Ovary (tissue), 9 donors: ENCODE measurements around the gene TERT. TPM values are rescaled to one million over a fixed set of nuclear protein-coding genes. Genes with fewer than 3 reads are reported as not detected.

Experiments
- DNase-seq, 5 donors: peaks; one replicate each; pipeline ENCODE4 v3.0.0-alpha.2; 2019 to 2020
- H3K27ac ChIP-seq, 2 donors: fragments of 200-600 bp; one replicate each; pipeline versions ENCODE4 v1.5.1 to v1.8.0; 2019 to 2022
- H3K27me3 ChIP-seq: fragments of 200-600 bp; one replicate; pipeline ENCODE4 v1.8.0; 2022
- H3K36me3 ChIP-seq: fragments of 200-600 bp; sonication (generic); one replicate; pipeline ENCODE4 v1.5.1; 2019
- H3K4me1 ChIP-seq: one replicate; pipeline ENCODE4 v1.8.1; 2013; ENCODE audit warnings: mild to moderate bottlenecking, moderate library complexity; ENCODE audit not compliant: insufficient read depth
- H3K4me3 ChIP-seq: fragments of 200-600 bp; sonication (generic); one replicate; pipeline ENCODE4 v1.5.1; 2017
- H3K9me3 ChIP-seq, 2 donors: fragments of 200-600 bp in 1 of 2; sonication (generic) in 1 of 2; one replicate each; pipeline versions ENCODE4 v1.5.1 to v1.8.1; 2013 to 2019; ENCODE audit warnings: mild to moderate bottlenecking in 1 of 2, moderate library complexity in 1 of 2
- CTCF ChIP-seq, 3 donors: fragments of 450-650 bp in 2 of 3; fragments of 200-600 bp in 1 of 3; IDR thresholded peaks; one replicate each; pipeline versions ENCODE4 v1.5.1 to v1.8.0; 2016 to 2022; ENCODE audit warnings: antibody characterized with exemption in 3 of 3, mild to moderate bottlenecking in 1 of 3
- EP300 ChIP-seq: sonication (generic); formaldehyde crosslinking; IDR thresholded peaks from one replicate; pipeline ENCODE4 v1.6.1; 2017; ENCODE audit warnings: antibody characterized with exemption
- POLR2A ChIP-seq: fragments of 450-650 bp; IDR thresholded peaks from one replicate; pipeline ENCODE4 v1.6.1; 2017; ENCODE audit warnings: antibody characterized with exemption, mild to moderate bottlenecking, moderate library complexity
- WGBS, 3 donors: extraction: QIAGEN DNeasy Blood & Tissue Kit in 1 of 3; methylation state at CpG; one replicate each; pipeline versions ENCODE4 v1.1.5 to v1.1.7; 2013 to 2017; 5-methylcytosine and 5-hydroxymethylcytosine counted together
- intact Hi-C, 4 donors: fragments of 100-400 bp; cut with DNase I; formaldehyde crosslinking; loops; one replicate each; pipeline versions ENCODE4 v1.11.0 to v1.15.1; 2022 to 2023
- polyA plus RNA-seq, 2 donors: library from polyadenylated mRNA; stranded (reverse); fragments of 200-250 nt in 1 of 2; fragments of 350-450 nt in 1 of 2; fragmentation: Illumina TruSeq in 1 of 2; extraction: RNeasy Lipid Tissue Mini Kit (QIAGEN cat#74804) in 1 of 2; gene quantifications; one replicate each; pipeline ENCODE4 v1.2.3, GENCODE V29; 2013 to 2014
- total RNA-seq, 7 donors: library from RNA; depleted of rRNA in 2 of 7; stranded (reverse); fragments of >200 nt in 2 of 7; fragmentation: NEBNext Ultra II Directional in 3 of 7; extraction: Animal tissue kit (Norgen Biotek cat#: 25700) in 3 of 7; gene quantifications; one replicate each; pipeline versions ENCODE4 v1.1.0 to v1.2.4, GENCODE V29; 2016 to 2023
- donor health status: DM: no; HTN: no; CAD: no; lungs with moderate emphysema.
- donor health status: DM: no; HTN: no; CAD: no.
- donor health status: Bipolar disorder and iron deficiency.
- donor health status: DM: yes; HTN: yes; CAD: no.
- donor health status: DM: no; HTN: no; CAD: no.
- donor health status: DM: yes; HTN: yes; CAD: no.

The TERT gene
- total and polyA plus RNA-seq, 9 donors, result 0.10 to 3.1 TPM; not detected in 7

- H3K4me3 ChIP-seq, result no peak overlapping the region
- no peaks in the 10 kb centered on the region for H3K27me3 ChIP-seq
- DNase-seq, result no peak
- TF ChIP-seq EP300 (no peak), POLR2A (no peak), CTCF (IDR thresholded peaks at IDR 0.05) (no peak)
- no peaks in the 10 kb centered on the region for H3K9me3 ChIP-seq
- intact Hi-C loops, result no loop called here
- no peaks in the 10 kb centered on the region for H3K36me3 ChIP-seq
- H3K4me1 ChIP-seq, result no peaks in the 10 kb centered on the region
- WGBS, 3 donors, result 74 to 81% (median 77%) methylated on average over 16 of the region's 16 CpGs
- H3K27ac ChIP-seq, result no peak overlapping the region
Measured at GRCh38 chr5:1281038-1281882, 13.6 kb downstream of the TERT start.

GRCh38 chr5:1280177-1281037 is 14.5 kb downstream of the TERT start:
- H3K36me3 ChIP-seq, result no peaks in the 10 kb centered on the region
- H3K9me3 ChIP-seq, result no peaks in the 10 kb centered on the region
- TF ChIP-seq CTCF (IDR thresholded peaks at IDR 0.05) (no peak), EP300 (no peak), POLR2A (no peak)
- WGBS, 3 donors, result 87 to 89% (median 87%) methylated on average over 25 to 32 of the region's 32 CpGs
- no peaks in the 10 kb centered on the region for H3K4me1 ChIP-seq
- no peak overlapping the region for H3K4me3 ChIP-seq
- no peak for DNase-seq
- intact Hi-C loops, result no loop called here
- H3K27me3 ChIP-seq, result no peaks in the 10 kb centered on the region
- no peak overlapping the region for H3K27ac ChIP-seq

- Histone ChIP-seq H3K36me3 (no peaks in the 10 kb centered on the region), H3K9me3 (no peaks in the 10 kb centered on the region), H3K4me1 (no peaks in the 10 kb centered on the region), H3K27me3 (no peaks in the 10 kb centered on the region), H3K27ac (no peak overlapping the region), H3K4me3 (no peak overlapping the region)
- intact Hi-C loops, result no loop called here
- DNase-seq, result no peak
- WGBS, 3 donors, result 86 to 90% (median 90%) methylated on average over 34 of the region's 34 CpGs
- no peak for TF ChIP-seq CTCF (IDR thresholded peaks at IDR 0.05)
- no peak for TF ChIP-seq EP300
- TF ChIP-seq POLR2A, result no peak
Measured at GRCh38 chr5:1279443-1280151, 15.3 kb downstream of the TERT start.
